H1 (cell line): ENCODE results near the gene RNASE12. TPM values are rescaled to one million over a fixed set of nuclear protein-coding genes. Genes with fewer than 3 reads are reported as not detected.

Experiments
- ASH2L ChIP-seq: fragments of 200-600, 300-600 bp; sonication (generic); IDR thresholded peaks from one replicate; pipeline ENCODE4 v1.7.1; 2017; ENCODE audit warnings: low read length
- CREB1 ChIP-seq: IDR thresholded peaks from 2 replicates; pipeline ENCODE4 v1.6.1; 2012; ENCODE audit warnings: inconsistent platforms
- EZH2 ChIP-seq: fragments of 200-600 bp; sonication (generic); IDR thresholded peaks from 2 replicates; pipeline ENCODE4 v1.7.1; 2012; ENCODE audit warnings: low read depth, mild to moderate bottlenecking, moderate library complexity, low read length, inconsistent platforms; ENCODE audit not compliant: severe bottlenecking
- HDAC6 ChIP-seq: IDR thresholded peaks from one replicate; pipeline ENCODE4 v1.7.1; 2012; ENCODE audit warnings: low read depth, mild to moderate bottlenecking, inconsistent platforms, low read length, moderate library complexity
- NANOG ChIP-seq: IDR thresholded peaks from 2 replicates; pipeline ENCODE4 v1.6.1; 2011; ENCODE audit warnings: low read length, low read depth, mild to moderate bottlenecking, inconsistent platforms; ENCODE audit not compliant: insufficient read depth, poor library complexity, severe bottlenecking
- NRF1 ChIP-seq: IDR thresholded peaks from 2 replicates; pipeline ENCODE4 v1.6.1; 2011; ENCODE audit warnings: mild to moderate bottlenecking, low read depth, low read length, improper control_type of control experiment
- RAD21 ChIP-seq, 2 experiments: IDR thresholded peaks in 1 of 2; conservative IDR thresholded peaks in 1 of 2; 2 replicates each; pipeline ENCODE4 v1.6.1; 2011; ENCODE audit warnings: low read depth in 2 of 2, low read length in 2 of 2, improper control_type of control experiment in 1 of 2, inconsistent platforms in 1 of 2, mild to moderate bottlenecking in 1 of 2, moderate library complexity in 1 of 2
- SAP30 ChIP-seq: fragments of 300-600 bp; sonication (generic); IDR thresholded peaks from 2 replicates; pipeline ENCODE4 v1.7.1; 2012; ENCODE audit warnings: low read length, moderate library complexity, mild to moderate bottlenecking, inconsistent platforms; ENCODE audit not compliant: insufficient read depth, insufficient replicate concordance
- SRF ChIP-seq: IDR thresholded peaks from 2 replicates; pipeline ENCODE4 v1.6.1; 2011; ENCODE audit warnings: mild to moderate bottlenecking, low read depth, low read length, moderate library complexity
- TAF7 ChIP-seq: optimal IDR thresholded peaks from 2 replicates; pipeline ENCODE3; 2011; ENCODE audit warnings: low read depth, mild to moderate bottlenecking, inconsistent platforms, low read length, moderate library complexity, borderline replicate concordance
- TEAD4 ChIP-seq: IDR thresholded peaks from 2 replicates; pipeline ENCODE4 v1.6.1; 2012; ENCODE audit warnings: low read depth, low read length, inconsistent platforms, mixed read lengths
- polyA plus RNA-seq, 7 experiments: library from polyadenylated mRNA; depleted of rRNA in 3 of 7; stranded (reverse) in 5 of 7; unstranded in 2 of 7; fragments of >200 nt in 5 of 7; fragments of 200-250 nt in 2 of 7; gene quantifications; 1 replicate in 5 of 7; 2 replicates in 1 of 7; 4 replicates in 1 of 7; pipeline versions ENCODE4 v1.2.1 to v1.2.3, GENCODE V29; 2011 to 2013; ENCODE audit warnings: missing spikeins in 2 of 7, mixed read lengths in 2 of 7
- total RNA-seq: library from RNA; stranded (reverse); fragmentation: NEBNext Ultra II Directional; extraction: Animal tissue kit (Norgen Biotek cat#: 25700); gene quantifications from 2 replicates; pipeline ENCODE4 v1.2.1, GENCODE V29; 2021
- TF ChIP-seq, protein P1 (sequence below): fragments of 300-600 bp; sonication (generic); IDR thresholded peaks from 2 replicates; pipeline ENCODE4 v1.7.1; 2012; ENCODE audit warnings: low read length, moderate library complexity, mild to moderate bottlenecking, inconsistent platforms; ENCODE audit not compliant: insufficient replicate concordance

The RNASE12 gene
- total and polyA plus RNA-seq, 2 of the 8 experiments (the other 6 are each of a cell fraction or from before 2014, with no cell fraction given): not detected

DNA sequence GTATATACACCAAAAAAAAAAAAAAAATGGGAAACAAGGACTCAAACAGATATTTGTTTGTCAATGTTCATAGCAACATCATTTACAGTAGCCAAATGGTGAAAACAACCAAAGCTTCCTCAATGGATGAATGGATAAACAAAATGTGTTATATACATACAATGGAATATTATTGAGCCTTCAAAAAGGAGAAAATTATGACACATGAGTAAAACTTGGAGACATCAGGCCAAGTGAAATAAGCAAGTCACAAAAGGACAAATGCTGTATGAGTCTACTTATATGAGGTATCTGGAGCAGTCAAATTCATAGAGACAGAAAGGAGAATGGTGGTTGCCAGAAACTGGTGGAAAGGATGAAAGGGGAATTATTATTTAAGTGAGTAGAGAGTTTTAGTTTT lies 38.2 kb downstream of the RNASE12 start (continued):
- TF ChIP-seq, protein P1, sequence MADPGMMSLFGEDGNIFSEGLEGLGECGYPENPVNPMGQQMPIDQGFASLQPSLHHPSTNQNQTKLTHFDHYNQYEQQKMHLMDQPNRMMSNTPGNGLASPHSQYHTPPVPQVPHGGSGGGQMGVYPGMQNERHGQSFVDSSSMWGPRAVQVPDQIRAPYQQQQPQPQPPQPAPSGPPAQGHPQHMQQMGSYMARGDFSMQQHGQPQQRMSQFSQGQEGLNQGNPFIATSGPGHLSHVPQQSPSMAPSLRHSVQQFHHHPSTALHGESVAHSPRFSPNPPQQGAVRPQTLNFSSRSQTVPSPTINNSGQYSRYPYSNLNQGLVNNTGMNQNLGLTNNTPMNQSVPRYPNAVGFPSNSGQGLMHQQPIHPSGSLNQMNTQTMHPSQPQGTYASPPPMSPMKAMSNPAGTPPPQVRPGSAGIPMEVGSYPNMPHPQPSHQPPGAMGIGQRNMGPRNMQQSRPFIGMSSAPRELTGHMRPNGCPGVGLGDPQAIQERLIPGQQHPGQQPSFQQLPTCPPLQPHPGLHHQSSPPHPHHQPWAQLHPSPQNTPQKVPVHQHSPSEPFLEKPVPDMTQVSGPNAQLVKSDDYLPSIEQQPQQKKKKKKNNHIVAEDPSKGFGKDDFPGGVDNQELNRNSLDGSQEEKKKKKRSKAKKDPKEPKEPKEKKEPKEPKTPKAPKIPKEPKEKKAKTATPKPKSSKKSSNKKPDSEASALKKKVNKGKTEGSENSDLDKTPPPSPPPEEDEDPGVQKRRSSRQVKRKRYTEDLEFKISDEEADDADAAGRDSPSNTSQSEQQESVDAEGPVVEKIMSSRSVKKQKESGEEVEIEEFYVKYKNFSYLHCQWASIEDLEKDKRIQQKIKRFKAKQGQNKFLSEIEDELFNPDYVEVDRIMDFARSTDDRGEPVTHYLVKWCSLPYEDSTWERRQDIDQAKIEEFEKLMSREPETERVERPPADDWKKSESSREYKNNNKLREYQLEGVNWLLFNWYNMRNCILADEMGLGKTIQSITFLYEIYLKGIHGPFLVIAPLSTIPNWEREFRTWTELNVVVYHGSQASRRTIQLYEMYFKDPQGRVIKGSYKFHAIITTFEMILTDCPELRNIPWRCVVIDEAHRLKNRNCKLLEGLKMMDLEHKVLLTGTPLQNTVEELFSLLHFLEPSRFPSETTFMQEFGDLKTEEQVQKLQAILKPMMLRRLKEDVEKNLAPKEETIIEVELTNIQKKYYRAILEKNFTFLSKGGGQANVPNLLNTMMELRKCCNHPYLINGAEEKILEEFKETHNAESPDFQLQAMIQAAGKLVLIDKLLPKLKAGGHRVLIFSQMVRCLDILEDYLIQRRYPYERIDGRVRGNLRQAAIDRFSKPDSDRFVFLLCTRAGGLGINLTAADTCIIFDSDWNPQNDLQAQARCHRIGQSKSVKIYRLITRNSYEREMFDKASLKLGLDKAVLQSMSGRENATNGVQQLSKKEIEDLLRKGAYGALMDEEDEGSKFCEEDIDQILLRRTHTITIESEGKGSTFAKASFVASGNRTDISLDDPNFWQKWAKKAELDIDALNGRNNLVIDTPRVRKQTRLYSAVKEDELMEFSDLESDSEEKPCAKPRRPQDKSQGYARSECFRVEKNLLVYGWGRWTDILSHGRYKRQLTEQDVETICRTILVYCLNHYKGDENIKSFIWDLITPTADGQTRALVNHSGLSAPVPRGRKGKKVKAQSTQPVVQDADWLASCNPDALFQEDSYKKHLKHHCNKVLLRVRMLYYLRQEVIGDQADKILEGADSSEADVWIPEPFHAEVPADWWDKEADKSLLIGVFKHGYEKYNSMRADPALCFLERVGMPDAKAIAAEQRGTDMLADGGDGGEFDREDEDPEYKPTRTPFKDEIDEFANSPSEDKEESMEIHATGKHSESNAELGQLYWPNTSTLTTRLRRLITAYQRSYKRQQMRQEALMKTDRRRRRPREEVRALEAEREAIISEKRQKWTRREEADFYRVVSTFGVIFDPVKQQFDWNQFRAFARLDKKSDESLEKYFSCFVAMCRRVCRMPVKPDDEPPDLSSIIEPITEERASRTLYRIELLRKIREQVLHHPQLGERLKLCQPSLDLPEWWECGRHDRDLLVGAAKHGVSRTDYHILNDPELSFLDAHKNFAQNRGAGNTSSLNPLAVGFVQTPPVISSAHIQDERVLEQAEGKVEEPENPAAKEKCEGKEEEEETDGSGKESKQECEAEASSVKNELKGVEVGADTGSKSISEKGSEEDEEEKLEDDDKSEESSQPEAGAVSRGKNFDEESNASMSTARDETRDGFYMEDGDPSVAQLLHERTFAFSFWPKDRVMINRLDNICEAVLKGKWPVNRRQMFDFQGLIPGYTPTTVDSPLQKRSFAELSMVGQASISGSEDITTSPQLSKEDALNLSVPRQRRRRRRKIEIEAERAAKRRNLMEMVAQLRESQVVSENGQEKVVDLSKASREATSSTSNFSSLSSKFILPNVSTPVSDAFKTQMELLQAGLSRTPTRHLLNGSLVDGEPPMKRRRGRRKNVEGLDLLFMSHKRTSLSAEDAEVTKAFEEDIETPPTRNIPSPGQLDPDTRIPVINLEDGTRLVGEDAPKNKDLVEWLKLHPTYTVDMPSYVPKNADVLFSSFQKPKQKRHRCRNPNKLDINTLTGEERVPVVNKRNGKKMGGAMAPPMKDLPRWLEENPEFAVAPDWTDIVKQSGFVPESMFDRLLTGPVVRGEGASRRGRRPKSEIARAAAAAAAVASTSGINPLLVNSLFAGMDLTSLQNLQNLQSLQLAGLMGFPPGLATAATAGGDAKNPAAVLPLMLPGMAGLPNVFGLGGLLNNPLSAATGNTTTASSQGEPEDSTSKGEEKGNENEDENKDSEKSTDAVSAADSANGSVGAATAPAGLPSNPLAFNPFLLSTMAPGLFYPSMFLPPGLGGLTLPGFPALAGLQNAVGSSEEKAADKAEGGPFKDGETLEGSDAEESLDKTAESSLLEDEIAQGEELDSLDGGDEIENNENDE: no peak
- TF ChIP-seq ASH2L: no peak
- TF ChIP-seq SAP30: no peak
- TF ChIP-seq NANOG: no peak
- TF ChIP-seq TAF7: no peak
- TF ChIP-seq RAD21 (IDR thresholded peaks at IDR 0.05 in 1 of 2, conservative IDR thresholded peaks at IDR 0.05 in 1 of 2; ENCODE audit: low read depth in 2 of 2, low read length in 2 of 2): no peak
- TF ChIP-seq SRF: no peak
- no peak for TF ChIP-seq CREB1
- no peak for TF ChIP-seq EZH2
- no peak for TF ChIP-seq HDAC6
- no peak for TF ChIP-seq TEAD4
- no peak for TF ChIP-seq NRF1
